Stimulated activated CD4-positive, alpha-beta T cell treated with anti-CD3 and anti-CD28 coated beads, Interleukin-15, amount 100 ng/mL, for 48 hours (primary cell): Measurements from ENCODE around the gene SLU7.

Experiments used
- DNase-seq, 2 donors: peaks; one replicate each; pipeline ENCODE4 v3.0.0-alpha.2; 2020; ENCODE audit warnings: low read depth in 2 of 2

Gene SLU7

GRCh38 chr5:160419458-160420330 lies 813 bp upstream of the SLU7 start:
- DNase-seq = no peak

- DNase-seq = peak; percentile 48 to 57
Observed at GRCh38 chr5:160399402-160400353, 19.2 kb downstream of the SLU7 start, which contains the start of gene FAM200C. Gene FAM200C (minus strand): TSS chr5:160400054. CDS start chr5:160395490, 4,564 bp downstream.

- no peak for DNase-seq
Observed at GRCh38 chr5:160398806-160399205, 20.1 kb downstream of the SLU7 start.

- no peak for DNase-seq
Observed at GRCh38 chr5:160397492-160397891, 21.4 kb downstream of the SLU7 start.

- DNase-seq = no peak
Observed at GRCh38 chr5:160395111-160395510, 23.8 kb downstream of the SLU7 start.

- no peak for DNase-seq
Observed at GRCh38 chr5:160390787-160391696, 27.8 kb downstream of the SLU7 start.

- DNase-seq = no peak
Observed at GRCh38 chr5:160387445-160387844, 31.4 kb downstream of the SLU7 start.

- no peak for DNase-seq
Observed at GRCh38 chr5:160385496-160385895, 33.4 kb downstream of the SLU7 start.

GRCh38 chr5:160384681-160385080 lies 34.2 kb downstream of the SLU7 start:
- no peak for DNase-seq

- DNase-seq = no peak
Observed at GRCh38 chr5:160382346-160382745, 36.5 kb downstream of the SLU7 start.

GRCh38 chr5:160380041-160380440 lies 38.8 kb downstream of the SLU7 start:
- no peak for DNase-seq

- no peak for DNase-seq
Observed at GRCh38 chr5:160379511-160379910, 39.4 kb downstream of the SLU7 start.

GRCh38 chr5:160378330-160378729 lies 40.6 kb downstream of the SLU7 start:
- DNase-seq = no peak

GRCh38 chr5:160377651-160378050 lies 41.2 kb downstream of the SLU7 start:
- DNase-seq = no peak

- no peak for DNase-seq
Observed at GRCh38 chr5:160376416-160376815, 42.5 kb downstream of the SLU7 start.

- no peak for DNase-seq
Observed at GRCh38 chr5:160375701-160376100, 43.2 kb downstream of the SLU7 start.

GRCh38 chr5:160375166-160375565 lies 43.7 kb downstream of the SLU7 start:
- no peak for DNase-seq

- DNase-seq = no peak
Observed at GRCh38 chr5:160371294-160371693, 47.6 kb downstream of the SLU7 start.

GRCh38 chr5:160370713-160371034 lies 48.2 kb downstream of the SLU7 start:
- no peak for DNase-seq

- no peak for DNase-seq
Observed at GRCh38 chr5:160369990-160370712, 48.7 kb downstream of the SLU7 start, which contains the start of gene C1QTNF2. Gene C1QTNF2 (minus strand): TSS chr5:160370626. CDS start chr5:160355011, 15,615 bp downstream.

GRCh38 chr5:160367885-160368284 lies 51.0 kb downstream of the SLU7 start:
- DNase-seq = no peak
